Effector memory CD8-positive, alpha-beta T cell (primary cell): ENCODE measurements around the gene FOCAD.

ENCODE experiments used
- ATAC-seq: fragments of 150-1000 bp; cut with Tn5 transposase; replicated peaks from 2 replicates; pipeline ENCODE4 v1.10.0; 2021; ENCODE audit warnings: mild to moderate bottlenecking, moderate library complexity
- DNase-seq, 3 experiments: peaks; one replicate each; pipeline ENCODE4 v3.0.0; 2021
- H3K27ac Mint-ChIP-seq, 2 donors: one replicate each; pipeline ENCODE4 v1.8.0; 2022; ENCODE audit warnings: mild to moderate bottlenecking in 2 of 2, mixed read lengths in 2 of 2, moderate library complexity in 2 of 2
- H3K27me3 Mint-ChIP-seq, 2 donors: one replicate each; pipeline ENCODE4 v1.8.0; 2022; ENCODE audit warnings: mixed read lengths in 2 of 2
- H3K36me3 Mint-ChIP-seq: one replicate; pipeline ENCODE4 v1.8.0; 2022; ENCODE audit warnings: mild to moderate bottlenecking, moderate library complexity, mixed read lengths; ENCODE audit not compliant: insufficient read depth
- H3K4me1 Mint-ChIP-seq, 2 donors: one replicate each; pipeline ENCODE4 v1.8.0; 2022; ENCODE audit warnings: low read depth in 2 of 2, mixed read lengths in 2 of 2
- H3K4me3 Mint-ChIP-seq, 2 donors: one replicate each; pipeline ENCODE4 v1.8.0; 2022; ENCODE audit warnings: mild to moderate bottlenecking in 2 of 2, mixed read lengths in 2 of 2, moderate library complexity in 2 of 2
- H3K9me3 Mint-ChIP-seq, 2 donors: one replicate each; pipeline ENCODE4 v1.8.0; 2022; ENCODE audit warnings: mixed read lengths in 2 of 2
- total RNA-seq, 9 experiments: gene quantifications; one replicate each; lab custom pipeline; 2026; lab: John Stamatoyannopoulos, UW

The FOCAD gene, protein sequence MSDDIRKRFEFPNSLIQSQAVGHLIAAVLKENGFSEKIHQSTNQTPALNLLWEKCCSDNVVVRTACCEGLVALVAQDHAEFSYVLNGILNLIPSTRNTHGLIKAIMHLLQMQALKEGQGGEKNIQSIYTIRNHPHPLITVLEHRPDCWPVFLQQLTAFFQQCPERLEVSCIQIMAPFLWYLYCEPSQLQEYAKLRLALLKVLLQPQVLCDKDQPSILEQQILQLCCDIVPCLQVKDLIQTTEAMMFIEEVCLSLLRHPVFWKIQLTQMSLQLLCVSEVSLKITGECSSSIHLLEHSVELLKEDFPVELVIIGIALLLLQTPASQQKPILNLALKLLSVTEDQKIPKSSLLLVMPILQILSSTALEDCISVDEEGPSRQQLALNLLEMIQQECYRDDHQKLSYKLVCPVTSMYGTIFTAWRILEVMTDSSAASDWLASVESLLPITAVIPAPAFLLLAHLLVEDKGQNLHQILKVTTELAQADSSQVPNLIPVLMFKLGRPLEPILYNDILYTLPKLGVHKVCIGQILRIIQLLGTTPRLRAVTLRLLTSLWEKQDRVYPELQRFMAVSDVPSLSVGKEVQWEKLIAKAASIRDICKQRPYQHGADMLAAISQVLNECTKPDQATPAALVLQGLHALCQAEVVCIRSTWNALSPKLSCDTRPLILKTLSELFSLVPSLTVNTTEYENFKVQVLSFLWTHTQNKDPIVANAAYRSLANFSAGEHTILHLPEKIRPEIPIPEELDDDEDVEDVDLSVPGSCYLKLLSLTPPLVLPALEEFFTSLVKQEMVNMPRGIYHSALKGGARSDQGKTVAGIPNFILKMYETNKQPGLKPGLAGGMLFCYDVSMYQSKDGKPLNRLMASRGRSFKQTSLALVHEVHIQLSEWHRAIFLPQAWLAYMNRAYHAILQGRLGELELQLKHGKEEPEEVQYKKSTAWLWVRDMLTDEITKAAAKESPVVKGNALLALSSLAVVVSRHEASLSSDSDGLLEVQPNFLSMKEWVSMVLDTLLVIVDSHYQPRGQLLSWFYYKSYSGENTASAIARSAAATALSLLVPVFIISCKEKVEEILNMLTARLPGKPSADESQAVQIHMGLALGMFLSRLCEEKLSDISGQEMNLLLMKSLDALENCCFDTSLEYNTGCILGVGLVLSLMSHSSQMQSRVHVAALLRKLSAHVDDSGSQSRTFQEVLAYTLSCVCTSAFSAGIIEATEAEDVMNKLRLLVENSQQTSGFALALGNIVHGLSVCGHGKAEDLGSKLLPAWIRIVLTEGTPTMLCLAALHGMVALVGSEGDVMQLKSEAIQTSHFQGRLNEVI (N-terminal part only)
- total RNA-seq, result 37.6 to 65.7 (median 46.8) reads per million in 9 experiments

DNA sequence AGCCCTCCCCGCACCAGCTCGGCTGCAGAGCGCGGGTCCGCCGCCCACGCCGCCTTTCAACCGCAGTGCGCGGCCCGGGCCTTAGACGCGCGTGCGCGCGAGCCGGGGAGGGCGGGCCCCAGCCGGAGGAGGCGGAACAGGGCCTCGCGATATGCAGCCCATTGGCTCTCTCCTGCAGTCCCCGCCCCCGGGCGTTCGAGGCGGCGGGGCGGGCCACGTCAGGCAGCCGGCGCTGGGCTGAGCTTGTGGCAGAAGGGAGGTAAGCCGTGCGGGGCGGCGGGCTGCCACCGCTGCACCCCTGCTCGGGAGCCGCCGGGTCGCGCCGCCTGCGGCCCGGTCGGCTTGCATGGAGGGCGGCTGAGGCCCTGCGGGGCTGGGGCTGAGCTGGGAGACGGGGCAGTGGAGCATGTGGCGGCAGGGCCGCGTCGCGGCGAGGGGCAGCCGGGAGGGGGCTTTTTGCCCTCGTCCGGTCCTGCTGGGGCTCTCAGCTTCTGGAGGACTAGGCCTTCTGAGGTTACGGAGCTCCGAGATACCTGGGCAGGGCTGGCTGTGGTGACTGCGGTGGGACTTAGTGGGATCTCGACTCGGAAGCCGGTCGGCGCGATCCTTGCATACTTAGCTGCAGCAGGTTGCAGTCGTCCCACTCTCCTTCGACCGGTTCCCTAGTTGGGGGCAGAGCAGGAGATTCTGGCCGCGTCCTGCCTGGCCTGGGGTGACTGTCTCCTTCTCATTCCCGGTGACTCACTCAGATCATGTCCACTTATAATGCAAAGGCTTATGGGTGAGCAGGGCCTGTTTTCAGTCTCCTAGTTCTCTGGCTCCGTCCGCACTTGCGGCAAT lies at the start of gene FOCAD:
Gene FOCAD (plus strand): TSS at position 225 of the 840 bp plus-strand sequence. CDS start 31,095 bp downstream, outside the sequence.
- DNase-seq, result peak; percentile 94 to 96 (median 94)
- Mint-ChIP-seq H3K4me3 (peak within 1 kb of the TSS; percentile 84 to 88), H3K9me3 (no peaks in the 10 kb centered on the region), H3K4me1 (peaks cover 12 to 16% of the 10 kb centered on the region in 2 donors), H3K36me3 (peaks cover 10% of the 10 kb centered on the region), H3K27me3 (no peaks in the 10 kb centered on the region), H3K27ac (peak within 1 kb of the TSS; percentile 55 to 83)
- peak; percentile 95 for ATAC-seq

DNA sequence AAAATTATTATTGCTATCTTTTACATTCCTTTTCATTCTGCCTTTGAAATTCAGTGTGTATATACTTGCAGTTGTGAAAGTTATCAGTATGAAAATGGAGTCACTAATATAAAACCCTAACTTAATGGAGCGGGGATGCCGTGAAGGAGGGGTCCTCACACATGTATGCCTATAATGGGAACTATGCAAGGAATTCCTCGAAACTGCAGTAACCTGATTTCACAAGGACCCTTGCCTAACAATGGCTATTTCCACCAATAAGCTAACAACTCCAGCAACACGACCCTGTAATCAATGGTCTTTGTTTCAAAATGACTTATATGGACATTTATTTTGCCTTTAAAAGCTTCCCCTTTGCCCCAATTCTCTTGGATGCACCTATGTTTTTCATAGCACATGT lies 49.2 kb upstream of the FOCAD start:
- no peak overlapping the region for H3K27ac Mint-ChIP-seq
- no peak overlapping the region for H3K4me3 Mint-ChIP-seq
- peaks cover 5 to 57% of the 10 kb centered on the region in 2 donors for H3K27me3 Mint-ChIP-seq
- no peaks in the 10 kb centered on the region for H3K4me1 Mint-ChIP-seq
- no peaks in the 10 kb centered on the region for H3K36me3 Mint-ChIP-seq
- DNase-seq (no peak), ATAC-seq (no peak)
- no peaks in the 10 kb centered on the region for H3K9me3 Mint-ChIP-seq

DNA sequence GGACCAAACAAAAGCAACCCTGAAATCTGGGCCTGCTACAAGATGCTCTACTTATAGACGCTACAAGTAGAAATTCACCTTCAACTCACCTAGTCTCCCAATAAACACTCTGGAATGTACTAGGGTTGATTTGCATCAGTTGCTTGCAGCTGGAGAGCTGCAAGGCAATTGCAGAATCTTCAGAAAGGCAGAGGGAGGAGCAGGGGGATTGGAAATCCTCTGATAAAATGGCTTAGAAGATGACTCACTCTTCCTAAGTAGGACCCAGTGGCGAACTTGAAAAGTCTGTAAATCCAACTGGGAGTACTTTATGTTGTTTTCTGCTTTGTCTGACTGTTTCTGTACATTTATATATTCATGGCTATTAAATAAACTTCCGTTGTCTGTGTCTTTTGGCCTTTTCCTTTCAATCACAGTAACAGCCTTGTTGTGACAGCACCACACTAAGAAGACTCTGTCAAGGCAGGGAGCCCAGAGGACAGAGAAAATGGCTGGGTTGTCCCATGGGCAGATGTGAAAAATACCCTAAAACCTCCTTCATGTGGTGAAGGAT lies 47.1 kb upstream of the FOCAD start:
- peaks cover 0 to 48% of the 10 kb centered on the region in 2 donors for H3K27me3 Mint-ChIP-seq
- peaks cover 9 to 10% of the 10 kb centered on the region in 2 donors for H3K4me1 Mint-ChIP-seq
- no peaks in the 10 kb centered on the region for H3K9me3 Mint-ChIP-seq
- ATAC-seq (no peak), DNase-seq (no peak)
- no peak overlapping the region for H3K27ac Mint-ChIP-seq
- H3K4me3 Mint-ChIP-seq, result no peak overlapping the region
- no peaks in the 10 kb centered on the region for H3K36me3 Mint-ChIP-seq

DNA sequence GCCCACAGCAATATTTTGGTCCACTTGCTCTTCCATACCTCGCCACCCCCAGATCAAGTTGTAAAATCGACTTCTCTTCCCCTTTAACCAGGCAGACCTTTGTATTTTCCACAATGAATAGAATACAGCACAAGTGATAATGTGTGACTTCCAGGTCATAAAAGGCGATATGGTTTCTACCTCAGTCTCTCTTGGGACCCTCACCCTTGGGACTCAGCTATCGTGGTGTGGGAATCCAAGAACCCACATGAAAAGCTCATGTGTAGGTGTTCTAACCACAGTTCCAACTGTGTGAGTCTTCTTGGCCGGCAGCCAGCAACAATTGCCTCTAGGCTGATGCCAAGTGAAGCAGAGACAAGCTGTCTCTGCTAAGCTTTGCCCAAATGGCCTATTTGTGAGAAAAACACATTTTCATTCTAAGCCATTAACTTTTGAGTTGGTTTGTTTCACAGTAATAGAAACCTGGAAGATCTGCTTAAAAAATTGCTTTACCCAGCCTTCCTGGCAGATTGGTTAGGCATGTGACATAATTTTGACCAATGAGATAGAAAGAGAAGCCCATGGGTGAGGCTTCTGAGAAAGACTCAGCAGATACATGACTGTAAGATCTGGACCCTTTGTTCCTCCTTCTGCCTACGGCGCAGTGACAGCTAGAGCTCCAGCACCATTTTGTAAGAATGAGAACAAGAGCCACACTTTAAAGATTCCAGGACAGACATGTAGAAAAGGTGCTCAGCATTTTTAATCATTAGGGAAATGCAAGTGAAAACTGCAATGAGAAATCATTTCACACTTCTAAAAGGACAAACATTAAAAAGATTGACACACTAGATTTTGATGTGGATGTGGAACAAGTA lies 43.5 kb upstream of the FOCAD start:
- Mint-ChIP-seq H3K27ac (peak overlapping the region in 1 of 2 donors; percentile 35), H3K36me3 (no peaks in the 10 kb centered on the region), H3K9me3 (no peaks in the 10 kb centered on the region), H3K27me3 (peaks cover 0 to 39% of the 10 kb centered on the region in 2 donors), H3K4me3 (peak overlapping the region; percentile 13 to 20), H3K4me1 (peaks cover 9 to 10% of the 10 kb centered on the region in 2 donors)
- peak; percentile 59 to 72 (median 67) for DNase-seq
- peak; percentile 93 for ATAC-seq

DNA sequence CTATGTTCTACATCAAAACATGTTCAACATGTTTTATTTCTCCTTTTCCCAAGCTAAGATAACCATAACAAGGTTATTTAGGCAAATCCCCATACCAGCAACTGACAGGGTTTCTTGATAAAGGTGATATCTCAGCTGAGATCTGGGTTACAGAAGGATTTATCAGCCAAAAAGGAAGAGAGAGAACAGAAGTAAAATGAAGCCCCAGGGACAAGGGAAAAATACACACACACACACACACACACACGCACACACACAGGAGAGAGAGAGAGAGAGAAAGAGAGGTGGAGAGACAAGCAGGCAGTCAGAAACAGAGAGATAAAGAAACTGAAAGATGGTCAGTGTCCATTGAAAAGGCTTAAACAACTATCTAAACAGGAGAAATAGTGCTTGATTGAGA lies 42.0 kb upstream of the FOCAD start:
- H3K36me3 Mint-ChIP-seq, result no peaks in the 10 kb centered on the region
- ATAC-seq (no peak), DNase-seq (no peak)
- H3K4me3 Mint-ChIP-seq, result no peak overlapping the region
- peaks cover 4 to 40% of the 10 kb centered on the region in 2 donors for H3K27me3 Mint-ChIP-seq
- H3K4me1 Mint-ChIP-seq, result peaks cover 9 to 10% of the 10 kb centered on the region in 2 donors
- no peak overlapping the region for H3K27ac Mint-ChIP-seq
- no peaks in the 10 kb centered on the region for H3K9me3 Mint-ChIP-seq

DNA sequence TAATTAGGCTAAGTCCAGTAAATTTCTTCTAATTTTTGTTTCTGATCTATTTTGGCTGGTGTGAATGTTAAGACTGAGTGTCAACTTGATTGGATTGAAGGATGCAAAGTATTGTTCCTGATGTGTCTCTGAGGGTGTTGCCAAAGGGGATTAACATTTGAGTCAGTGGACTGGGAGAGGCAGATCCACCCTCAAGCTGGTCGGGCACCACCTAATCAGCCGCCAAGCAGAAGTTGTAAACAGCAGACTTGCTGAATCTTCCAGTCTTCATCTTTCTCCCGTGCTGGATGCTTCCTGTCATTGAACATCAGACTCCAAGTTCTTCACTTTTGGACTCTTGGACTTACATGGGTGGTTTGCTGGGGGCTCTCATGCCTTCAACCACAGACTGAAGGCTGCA lies 40.4 kb upstream of the FOCAD start:
- H3K4me3 Mint-ChIP-seq, result no peak overlapping the region
- no peak for ATAC-seq
- no peaks in the 10 kb centered on the region for H3K36me3 Mint-ChIP-seq
- H3K4me1 Mint-ChIP-seq, result peaks cover 9 to 10% of the 10 kb centered on the region in 2 donors
- no peaks in the 10 kb centered on the region for H3K9me3 Mint-ChIP-seq
- peaks cover 12 to 32% of the 10 kb centered on the region in 2 donors for H3K27me3 Mint-ChIP-seq
- no peak for DNase-seq
- no peak overlapping the region for H3K27ac Mint-ChIP-seq

DNA sequence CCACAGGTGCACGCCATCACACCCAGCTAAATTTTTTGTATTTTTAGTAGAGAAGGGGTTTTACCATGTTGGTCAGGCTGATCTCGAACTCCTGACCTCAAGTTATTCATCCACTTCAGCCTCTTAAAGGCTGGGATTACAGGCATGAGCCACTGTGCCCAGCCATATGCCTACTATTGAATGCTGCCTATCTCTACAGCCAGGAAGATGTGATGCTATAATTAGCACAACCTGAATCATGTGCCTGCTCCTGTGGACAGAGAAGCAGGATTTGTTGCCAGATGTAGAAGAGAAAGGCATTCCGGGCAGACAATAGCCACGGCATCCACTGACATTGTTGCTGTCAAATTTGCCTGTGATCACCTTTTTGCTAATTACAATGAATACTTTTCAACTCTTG lies 37.4 kb upstream of the FOCAD start:
- ATAC-seq, result no peak
- H3K4me3 Mint-ChIP-seq, result no peak overlapping the region

DNA sequence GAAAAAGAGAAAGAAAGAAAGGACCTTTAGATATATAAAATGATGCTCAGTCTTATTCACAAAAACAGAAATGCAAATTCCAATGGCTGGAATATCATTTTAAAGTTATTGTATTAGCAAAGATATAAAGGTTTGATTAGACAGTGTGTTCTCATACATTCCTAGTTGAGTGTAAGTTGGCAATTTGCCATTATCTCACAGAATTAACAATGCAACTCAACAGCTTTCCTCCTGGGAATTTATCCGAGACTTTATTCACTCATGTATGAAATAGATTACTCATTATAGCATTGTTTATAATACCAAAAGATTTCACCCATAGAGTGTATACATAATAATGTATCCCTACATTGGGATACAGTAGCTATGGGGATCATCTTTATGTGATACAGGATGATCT lies 34.7 kb upstream of the FOCAD start:
- Mint-ChIP-seq H3K27me3 (peaks cover 18 to 21% of the 10 kb centered on the region in 2 donors), H3K9me3 (no peaks in the 10 kb centered on the region), H3K27ac (no peak overlapping the region), H3K36me3 (no peaks in the 10 kb centered on the region), H3K4me1 (no peaks in the 10 kb centered on the region), H3K4me3 (no peak overlapping the region)
- no peak for ATAC-seq
- DNase-seq, result no peak

More for the DNA sequence above, 37.4 kb upstream of the FOCAD start:
- Mint-ChIP-seq H3K27me3 (peaks cover 18 to 23% of the 10 kb centered on the region in 2 donors), H3K9me3 (no peaks in the 10 kb centered on the region), H3K4me1 (no peaks in the 10 kb centered on the region), H3K36me3 (no peaks in the 10 kb centered on the region), H3K27ac (no peak overlapping the region)
- DNase-seq, result no peak

DNA sequence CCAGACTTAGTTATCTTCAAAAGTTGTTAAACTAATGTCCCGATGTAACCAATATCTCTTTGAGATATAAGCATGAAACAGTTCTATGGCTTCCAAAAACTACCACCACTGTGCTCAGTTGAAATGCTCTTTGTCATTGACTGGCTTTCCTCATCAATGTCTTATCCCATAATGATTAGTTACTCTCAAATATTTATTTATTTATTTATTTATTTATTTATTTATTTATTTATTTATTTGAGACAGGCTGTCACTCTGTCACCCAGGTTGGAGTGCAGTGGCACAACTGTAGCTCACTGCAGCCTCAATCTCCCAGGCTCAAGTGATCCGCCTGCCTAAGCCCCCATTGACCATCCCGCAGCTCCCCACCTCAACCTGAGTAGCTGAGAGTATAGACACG lies 33.7 kb upstream of the FOCAD start:
- no peak overlapping the region for H3K4me3 Mint-ChIP-seq
- H3K27me3 Mint-ChIP-seq, result peaks cover 18 to 21% of the 10 kb centered on the region in 2 donors
- no peaks in the 10 kb centered on the region for H3K36me3 Mint-ChIP-seq
- ATAC-seq (no peak), DNase-seq (no peak)
- H3K9me3 Mint-ChIP-seq, result no peaks in the 10 kb centered on the region
- peak overlapping the region in 1 of 2 donors; percentile 17 for H3K27ac Mint-ChIP-seq
- H3K4me1 Mint-ChIP-seq, result no peaks in the 10 kb centered on the region

DNA sequence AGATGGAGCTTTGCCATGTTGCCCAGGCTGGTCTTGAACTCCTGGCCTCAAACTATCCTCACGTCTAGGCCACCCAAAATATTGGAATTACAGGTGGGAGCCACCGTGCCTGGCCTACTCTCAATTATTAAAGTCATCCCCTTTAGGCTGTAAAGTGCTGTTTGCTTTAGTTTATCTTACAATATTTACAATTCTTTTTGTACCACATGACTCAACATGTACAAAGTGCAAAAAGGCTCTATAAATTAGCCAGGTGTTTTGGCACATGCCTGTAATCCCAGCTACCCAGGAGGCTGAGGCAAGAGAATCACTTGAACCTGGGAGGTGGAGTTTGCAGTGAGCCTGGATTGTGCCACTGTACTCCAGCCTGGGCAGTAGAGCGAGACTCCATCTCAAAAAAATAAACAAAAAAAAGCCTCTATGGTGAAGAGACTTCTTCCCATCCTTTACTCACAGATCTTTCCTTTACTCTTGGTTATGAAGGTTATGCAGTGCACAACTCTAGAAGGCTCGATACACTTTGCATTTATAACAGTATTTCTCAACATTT lies 33.2 kb upstream of the FOCAD start:
- ATAC-seq, result no peak
- DNase-seq, result no peak
- Mint-ChIP-seq H3K9me3 (no peaks in the 10 kb centered on the region), H3K4me3 (no peak overlapping the region), H3K27ac (peak overlapping the region in 1 of 2 donors; percentile 17), H3K36me3 (no peaks in the 10 kb centered on the region), H3K27me3 (peaks cover 18 to 21% of the 10 kb centered on the region in 2 donors), H3K4me1 (no peaks in the 10 kb centered on the region)

DNA sequence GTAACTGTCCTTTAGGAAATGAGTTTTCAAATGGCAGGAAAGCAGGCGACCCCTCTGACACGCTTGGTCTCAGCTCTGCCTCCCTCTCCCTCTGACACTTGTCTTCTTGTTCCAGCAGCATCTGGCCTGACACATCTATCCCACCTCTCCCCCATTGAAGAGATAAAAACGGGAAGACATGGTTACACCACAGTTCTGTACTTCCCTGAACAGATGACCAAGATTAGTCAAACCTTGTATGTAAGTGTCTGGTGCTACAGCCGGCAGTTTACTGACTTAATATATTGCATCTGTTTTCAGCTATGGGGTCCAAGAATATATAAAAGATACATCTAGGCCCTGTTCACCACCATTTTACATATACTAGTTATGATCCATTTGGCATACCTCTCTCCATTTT lies 32.1 kb upstream of the FOCAD start:
- DNase-seq, result no peak
- Mint-ChIP-seq H3K9me3 (no peaks in the 10 kb centered on the region), H3K27me3 (peaks cover 15 to 17% of the 10 kb centered on the region in 2 donors), H3K27ac (no peak overlapping the region), H3K4me1 (no peaks in the 10 kb centered on the region), H3K4me3 (no peak overlapping the region), H3K36me3 (no peaks in the 10 kb centered on the region)
- no peak for ATAC-seq
